HepG2 (cell line): ENCODE measurements around the gene GNG12. TPM values are rescaled to one million over a fixed set of nuclear protein-coding genes. Genes with fewer than 3 reads are reported as not detected.
A peak's percentile ranks its signal among the peaks of the same experiment; 100 is the strongest.

ENCODE experiments used
- ARID5B ChIP-seq: IDR thresholded peaks from 2 replicates; pipeline ENCODE4 v1.4.0; 2020; ENCODE audit warnings: mild to moderate bottlenecking, missing genetic modification reagents
- CCDC6 ChIP-seq: sonication (generic); formaldehyde crosslinking; IDR thresholded peaks from 2 replicates; pipeline ENCODE4 v1.8.1; 2022; ENCODE audit warnings: mild to moderate bottlenecking, missing genetic modification reagents, moderate library complexity
- CHCHD3 ChIP-seq: sonication (generic); formaldehyde crosslinking; IDR thresholded peaks from 2 replicates; pipeline ENCODE4 v1.8.0; 2022; ENCODE audit warnings: mild to moderate bottlenecking, missing genetic modification reagents, moderate library complexity
- HHEX ChIP-seq: IDR thresholded peaks from 2 replicates; pipeline ENCODE4 v1.6.1; 2016; ENCODE audit warnings: control low read depth
- HNRNPK ChIP-seq: fragments of 200-400 bp; formaldehyde crosslinking; IDR thresholded peaks from 2 replicates; pipeline ENCODE4 v1.6.1; 2018; ENCODE audit warnings: low read length, low read depth, moderate library complexity, mild to moderate bottlenecking; ENCODE audit not compliant: poor library complexity, severe bottlenecking
- KDM5B ChIP-seq: sonication (generic); formaldehyde crosslinking; IDR thresholded peaks from 2 replicates; pipeline ENCODE4 v1.4.0; 2020; ENCODE audit warnings: missing genetic modification reagents, mild to moderate bottlenecking, borderline replicate concordance
- ZNF260 ChIP-seq: sonication (generic); formaldehyde crosslinking; IDR thresholded peaks from 2 replicates; pipeline ENCODE4 v1.4.0; 2020; ENCODE audit warnings: missing genetic modification reagents, low read depth, mild to moderate bottlenecking, borderline replicate concordance
- ZNF451 ChIP-seq: sonication (generic); formaldehyde crosslinking; IDR thresholded peaks from 2 replicates; pipeline ENCODE4 v1.5.0; 2020; ENCODE audit warnings: mild to moderate bottlenecking, missing genetic modification reagents
- ZNF790 ChIP-seq: sonication (generic); formaldehyde crosslinking; IDR thresholded peaks from 2 replicates; pipeline ENCODE4 v1.8.0; 2022; ENCODE audit warnings: missing genetic modification reagents, mild to moderate bottlenecking, borderline replicate concordance
- polyA plus RNA-seq, 8 experiments: library from polyadenylated mRNA; depleted of rRNA in 3 of 8; stranded (reverse) in 7 of 8; unstranded in 1 of 8; fragments of >200 nt; fragmentation: Illumina TruSeq in 4 of 8; extraction: Trizol in 4 of 8; gene quantifications; 2 replicates each; pipeline versions ENCODE4 v1.2.1 to v1.2.3, GENCODE V29; 2011 to 2016; ENCODE audit warnings: low read depth in 4 of 8, missing spikeins in 1 of 8, mixed read lengths in 1 of 8; ENCODE audit not compliant: insufficient read depth in 1 of 8
- total RNA-seq, 5 experiments: library from RNA; depleted of rRNA; stranded (reverse); fragments of >200 nt; fragmentation: Illumina TruSeq; extraction: Trizol; gene quantifications; 2 replicates each; pipeline ENCODE4 v1.2.3, GENCODE V29; 2016; ENCODE audit warnings: low read depth in 1 of 5
- TF ChIP-seq, protein P1 (sequence below): sonication (generic); formaldehyde crosslinking; conservative IDR thresholded peaks from 2 replicates; pipeline ENCODE4 v1.4.0; 2020; ENCODE audit warnings: missing genetic modification reagents
- TF ChIP-seq, protein P2 (sequence below): sonication (generic); formaldehyde crosslinking; IDR thresholded peaks from 2 replicates; pipeline ENCODE4 v1.4.0; 2020; ENCODE audit warnings: missing genetic modification reagents
- TF ChIP-seq, protein P3 (sequence below): IDR thresholded peaks from 2 replicates; pipeline ENCODE4 v1.6.1; 2016; ENCODE audit warnings: control low read depth
- TF ChIP-seq, protein P4 (sequence below): sonication (generic); formaldehyde crosslinking; IDR thresholded peaks from 2 replicates; pipeline ENCODE4 v1.5.0; 2020; ENCODE audit warnings: mild to moderate bottlenecking, low read depth, missing genetic modification reagents, borderline replicate concordance
- TF ChIP-seq, protein P5 (sequence below): IDR thresholded peaks from 2 replicates; pipeline ENCODE4 v1.6.1; 2016; ENCODE audit warnings: low read depth, missing genetic modification reagents, missing compliant biosample characterization

GNG12 gene
- total and polyA plus RNA-seq, 2 of the 13 experiments (the other 11 are each of a cell fraction or from before 2014, with no cell fraction given): 0.11 TPM

DNA sequence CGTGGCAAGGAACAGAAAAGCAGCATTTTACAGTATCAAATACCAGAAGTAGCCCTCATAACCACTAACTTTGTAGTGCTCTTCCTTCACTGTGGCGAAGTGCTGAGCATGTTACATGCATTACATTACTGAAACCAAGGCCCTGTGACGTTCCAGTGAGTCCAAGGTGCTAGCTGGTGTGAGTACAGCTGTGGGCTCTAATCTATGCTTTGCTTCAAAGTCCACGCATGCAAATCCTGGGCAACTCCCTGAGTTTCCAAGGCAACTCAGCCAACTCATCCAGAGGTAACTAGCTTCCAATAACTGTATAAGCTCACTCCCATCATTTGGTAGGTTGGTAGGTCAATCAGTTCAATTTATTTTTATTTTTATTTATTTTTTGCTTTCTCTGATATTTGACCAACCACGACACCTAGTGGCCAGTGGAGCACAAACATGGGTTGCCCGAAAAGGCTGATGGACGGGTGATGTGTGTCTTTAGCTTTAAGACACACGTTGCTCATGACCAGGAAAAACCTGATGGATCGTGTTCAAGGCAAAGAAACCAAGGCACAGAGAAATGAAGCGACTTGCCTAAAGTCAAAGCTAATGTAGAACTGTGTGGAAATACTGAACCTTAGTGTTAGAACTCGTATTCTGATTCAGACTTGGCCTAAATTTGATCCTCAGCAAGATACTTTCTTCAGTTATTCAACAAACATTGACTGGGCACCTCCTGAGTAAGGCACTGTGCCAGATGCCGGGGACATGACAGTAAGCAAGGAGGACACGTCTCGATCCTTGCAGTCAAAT lies 73.0 kb downstream of the GNG12 start (continued):
- TF ChIP-seq CHCHD3 (CRISPR knock-in tag): no peak
- TF ChIP-seq, protein P1, sequence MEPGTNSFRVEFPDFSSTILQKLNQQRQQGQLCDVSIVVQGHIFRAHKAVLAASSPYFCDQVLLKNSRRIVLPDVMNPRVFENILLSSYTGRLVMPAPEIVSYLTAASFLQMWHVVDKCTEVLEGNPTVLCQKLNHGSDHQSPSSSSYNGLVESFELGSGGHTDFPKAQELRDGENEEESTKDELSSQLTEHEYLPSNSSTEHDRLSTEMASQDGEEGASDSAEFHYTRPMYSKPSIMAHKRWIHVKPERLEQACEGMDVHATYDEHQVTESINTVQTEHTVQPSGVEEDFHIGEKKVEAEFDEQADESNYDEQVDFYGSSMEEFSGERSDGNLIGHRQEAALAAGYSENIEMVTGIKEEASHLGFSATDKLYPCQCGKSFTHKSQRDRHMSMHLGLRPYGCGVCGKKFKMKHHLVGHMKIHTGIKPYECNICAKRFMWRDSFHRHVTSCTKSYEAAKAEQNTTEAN (CRISPR knock-in tag): no peak
- TF ChIP-seq, protein P2, sequence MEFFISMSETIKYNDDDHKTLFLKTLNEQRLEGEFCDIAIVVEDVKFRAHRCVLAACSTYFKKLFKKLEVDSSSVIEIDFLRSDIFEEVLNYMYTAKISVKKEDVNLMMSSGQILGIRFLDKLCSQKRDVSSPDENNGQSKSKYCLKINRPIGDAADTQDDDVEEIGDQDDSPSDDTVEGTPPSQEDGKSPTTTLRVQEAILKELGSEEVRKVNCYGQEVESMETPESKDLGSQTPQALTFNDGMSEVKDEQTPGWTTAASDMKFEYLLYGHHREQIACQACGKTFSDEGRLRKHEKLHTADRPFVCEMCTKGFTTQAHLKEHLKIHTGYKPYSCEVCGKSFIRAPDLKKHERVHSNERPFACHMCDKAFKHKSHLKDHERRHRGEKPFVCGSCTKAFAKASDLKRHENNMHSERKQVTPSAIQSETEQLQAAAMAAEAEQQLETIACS (CRISPR knock-in tag): no peak
- no peak for TF ChIP-seq HNRNPK
- no peak for TF ChIP-seq CCDC6 (CRISPR knock-in tag)
- TF ChIP-seq, protein P3, sequence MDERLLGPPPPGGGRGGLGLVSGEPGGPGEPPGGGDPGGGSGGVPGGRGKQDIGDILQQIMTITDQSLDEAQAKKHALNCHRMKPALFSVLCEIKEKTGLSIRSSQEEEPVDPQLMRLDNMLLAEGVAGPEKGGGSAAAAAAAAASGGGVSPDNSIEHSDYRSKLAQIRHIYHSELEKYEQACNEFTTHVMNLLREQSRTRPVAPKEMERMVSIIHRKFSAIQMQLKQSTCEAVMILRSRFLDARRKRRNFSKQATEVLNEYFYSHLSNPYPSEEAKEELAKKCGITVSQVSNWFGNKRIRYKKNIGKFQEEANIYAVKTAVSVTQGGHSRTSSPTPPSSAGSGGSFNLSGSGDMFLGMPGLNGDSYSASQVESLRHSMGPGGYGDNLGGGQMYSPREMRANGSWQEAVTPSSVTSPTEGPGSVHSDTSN: no peak
- no peak for TF ChIP-seq KDM5B
- TF ChIP-seq, protein P4, sequence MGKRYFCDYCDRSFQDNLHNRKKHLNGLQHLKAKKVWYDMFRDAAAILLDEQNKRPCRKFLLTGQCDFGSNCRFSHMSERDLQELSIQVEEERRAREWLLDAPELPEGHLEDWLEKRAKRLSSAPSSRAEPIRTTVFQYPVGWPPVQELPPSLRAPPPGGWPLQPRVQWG (CRISPR knock-in tag): no peak
- TF ChIP-seq, protein P5, sequence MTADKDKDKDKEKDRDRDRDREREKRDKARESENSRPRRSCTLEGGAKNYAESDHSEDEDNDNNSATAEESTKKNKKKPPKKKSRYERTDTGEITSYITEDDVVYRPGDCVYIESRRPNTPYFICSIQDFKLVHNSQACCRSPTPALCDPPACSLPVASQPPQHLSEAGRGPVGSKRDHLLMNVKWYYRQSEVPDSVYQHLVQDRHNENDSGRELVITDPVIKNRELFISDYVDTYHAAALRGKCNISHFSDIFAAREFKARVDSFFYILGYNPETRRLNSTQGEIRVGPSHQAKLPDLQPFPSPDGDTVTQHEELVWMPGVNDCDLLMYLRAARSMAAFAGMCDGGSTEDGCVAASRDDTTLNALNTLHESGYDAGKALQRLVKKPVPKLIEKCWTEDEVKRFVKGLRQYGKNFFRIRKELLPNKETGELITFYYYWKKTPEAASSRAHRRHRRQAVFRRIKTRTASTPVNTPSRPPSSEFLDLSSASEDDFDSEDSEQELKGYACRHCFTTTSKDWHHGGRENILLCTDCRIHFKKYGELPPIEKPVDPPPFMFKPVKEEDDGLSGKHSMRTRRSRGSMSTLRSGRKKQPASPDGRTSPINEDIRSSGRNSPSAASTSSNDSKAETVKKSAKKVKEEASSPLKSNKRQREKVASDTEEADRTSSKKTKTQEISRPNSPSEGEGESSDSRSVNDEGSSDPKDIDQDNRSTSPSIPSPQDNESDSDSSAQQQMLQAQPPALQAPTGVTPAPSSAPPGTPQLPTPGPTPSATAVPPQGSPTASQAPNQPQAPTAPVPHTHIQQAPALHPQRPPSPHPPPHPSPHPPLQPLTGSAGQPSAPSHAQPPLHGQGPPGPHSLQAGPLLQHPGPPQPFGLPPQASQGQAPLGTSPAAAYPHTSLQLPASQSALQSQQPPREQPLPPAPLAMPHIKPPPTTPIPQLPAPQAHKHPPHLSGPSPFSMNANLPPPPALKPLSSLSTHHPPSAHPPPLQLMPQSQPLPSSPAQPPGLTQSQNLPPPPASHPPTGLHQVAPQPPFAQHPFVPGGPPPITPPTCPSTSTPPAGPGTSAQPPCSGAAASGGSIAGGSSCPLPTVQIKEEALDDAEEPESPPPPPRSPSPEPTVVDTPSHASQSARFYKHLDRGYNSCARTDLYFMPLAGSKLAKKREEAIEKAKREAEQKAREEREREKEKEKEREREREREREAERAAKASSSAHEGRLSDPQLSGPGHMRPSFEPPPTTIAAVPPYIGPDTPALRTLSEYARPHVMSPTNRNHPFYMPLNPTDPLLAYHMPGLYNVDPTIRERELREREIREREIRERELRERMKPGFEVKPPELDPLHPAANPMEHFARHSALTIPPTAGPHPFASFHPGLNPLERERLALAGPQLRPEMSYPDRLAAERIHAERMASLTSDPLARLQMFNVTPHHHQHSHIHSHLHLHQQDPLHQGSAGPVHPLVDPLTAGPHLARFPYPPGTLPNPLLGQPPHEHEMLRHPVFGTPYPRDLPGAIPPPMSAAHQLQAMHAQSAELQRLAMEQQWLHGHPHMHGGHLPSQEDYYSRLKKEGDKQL (CRISPR knock-in tag): no peak
- peak; percentile 58 for TF ChIP-seq ARID5B
- TF ChIP-seq ZNF451 (CRISPR knock-in tag): no peak
- no peak for TF ChIP-seq ZNF260
- peak; percentile 42; the same call in 1 of the 2 replicates for TF ChIP-seq HHEX (CRISPR knock-in tag)
- TF ChIP-seq ZNF790 (CRISPR knock-in tag): no peak
